DMS79 (cell line): Measurements from ENCODE around the gene MAP3K5.
A peak's percentile ranks its signal among the peaks of the same experiment; 100 is the strongest.

Experiments
- DNase-seq: peaks from one replicate; lab custom pipeline; 2025; lab: John Stamatoyannopoulos, UW

Gene MAP3K5

DNA sequence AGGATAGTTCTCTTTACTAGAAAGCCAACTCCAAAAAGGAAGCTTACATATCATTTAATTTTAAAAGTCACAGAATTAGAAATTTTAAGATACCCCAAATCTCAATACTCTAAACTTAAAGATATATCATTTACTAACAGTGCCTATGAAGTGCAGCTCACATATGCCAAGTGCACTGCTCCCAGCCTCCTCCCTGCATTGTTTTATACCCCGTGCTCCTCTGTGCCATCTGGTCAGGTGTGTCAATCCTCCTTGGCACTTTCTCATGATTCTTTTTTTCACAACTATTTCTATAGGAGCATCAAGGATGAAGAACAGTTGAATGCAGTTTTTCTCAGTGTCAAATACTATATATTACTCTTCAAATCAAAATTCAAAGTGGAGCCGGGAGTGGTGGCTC, 250.9 kb downstream of the MAP3K5 start:
- DNase-seq: no peak

DNA sequence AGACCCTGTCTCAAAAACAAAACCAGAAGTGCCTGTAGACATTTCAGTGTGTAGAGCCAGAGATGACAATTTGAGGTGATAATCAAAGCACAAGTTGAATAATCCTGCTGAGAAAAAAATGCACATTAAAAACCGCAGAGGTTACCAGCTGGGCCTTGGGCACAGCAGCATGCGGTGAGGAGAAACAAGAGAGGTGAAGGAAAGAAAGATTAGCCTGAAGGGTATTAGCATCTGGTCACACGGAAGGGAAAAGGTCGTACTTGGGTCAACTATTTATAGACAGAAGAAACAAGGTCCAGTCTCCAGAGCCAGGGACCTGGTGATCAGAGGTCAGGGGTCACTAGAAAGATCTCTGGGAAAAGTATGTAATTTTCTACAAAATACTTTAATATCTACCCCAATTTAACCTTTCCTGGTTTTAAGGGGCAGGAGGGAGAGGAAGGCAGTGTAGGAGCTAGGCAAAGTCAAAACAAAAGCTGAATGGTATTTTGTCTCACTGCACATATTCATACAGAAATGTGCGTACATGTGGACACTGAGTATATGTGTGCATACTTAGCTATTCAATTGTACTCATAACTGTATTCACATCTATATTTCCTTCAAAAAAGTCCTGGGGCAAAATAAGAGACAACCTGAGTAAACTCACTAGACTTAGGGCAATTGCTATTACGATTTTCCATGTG, 252.2 kb downstream of the MAP3K5 start:
- no peak for DNase-seq

DNA sequence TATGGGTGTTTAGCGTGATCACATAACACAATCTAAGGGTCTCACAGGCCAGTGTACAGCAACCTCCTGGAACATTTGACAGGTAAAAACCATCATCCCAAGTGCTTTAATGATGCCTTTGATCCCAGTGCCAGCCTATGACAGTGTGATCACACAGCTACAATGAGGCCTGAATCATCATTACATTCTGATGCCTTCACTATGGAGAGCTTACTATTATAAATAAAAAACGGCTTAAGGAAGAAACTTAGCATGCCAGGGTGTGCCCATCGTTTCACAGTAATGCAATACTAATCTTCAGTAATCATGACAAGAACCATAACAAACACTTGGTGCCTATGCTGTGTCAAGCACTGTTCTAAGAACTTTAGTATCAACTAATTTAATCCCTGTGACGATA, 253.4 kb downstream of the MAP3K5 start:
- DNase-seq: no peak

DNA sequence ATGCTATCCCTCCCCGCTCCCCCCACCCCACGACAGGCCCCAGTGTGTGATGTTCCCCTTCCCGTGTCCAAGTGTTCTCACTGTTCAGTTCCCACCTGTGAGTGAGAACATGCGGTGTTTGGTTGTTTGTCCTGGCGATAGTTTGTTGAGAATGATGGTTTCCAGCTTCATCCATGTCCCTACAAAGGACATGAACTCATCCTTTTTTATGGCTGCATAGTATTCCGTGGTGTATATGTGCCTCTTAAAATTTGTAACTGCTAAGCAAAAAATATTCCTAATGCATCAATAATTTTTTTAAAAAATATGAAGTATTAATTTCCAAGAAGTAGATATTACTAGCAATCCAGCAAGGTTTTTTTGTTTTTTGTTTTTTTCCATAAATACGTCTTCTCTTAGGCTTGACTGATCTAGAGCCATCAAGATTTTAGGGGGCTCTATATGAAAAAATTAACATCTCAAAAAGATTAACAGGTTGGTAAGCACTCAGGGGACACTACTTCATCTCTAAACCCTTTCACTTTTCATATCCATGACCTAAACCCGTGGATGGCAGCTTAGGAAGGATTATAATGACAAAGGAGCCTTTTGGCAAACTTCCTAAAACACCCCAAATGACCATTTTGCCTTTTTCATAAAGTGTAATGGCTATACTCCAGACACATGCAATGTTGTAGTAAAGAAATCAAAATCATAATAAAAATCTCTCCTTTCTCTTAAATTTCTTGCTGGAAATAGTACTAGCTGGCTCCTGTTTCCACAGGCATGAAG, 256.2 kb downstream of the MAP3K5 start:
- no peak for DNase-seq

DNA sequence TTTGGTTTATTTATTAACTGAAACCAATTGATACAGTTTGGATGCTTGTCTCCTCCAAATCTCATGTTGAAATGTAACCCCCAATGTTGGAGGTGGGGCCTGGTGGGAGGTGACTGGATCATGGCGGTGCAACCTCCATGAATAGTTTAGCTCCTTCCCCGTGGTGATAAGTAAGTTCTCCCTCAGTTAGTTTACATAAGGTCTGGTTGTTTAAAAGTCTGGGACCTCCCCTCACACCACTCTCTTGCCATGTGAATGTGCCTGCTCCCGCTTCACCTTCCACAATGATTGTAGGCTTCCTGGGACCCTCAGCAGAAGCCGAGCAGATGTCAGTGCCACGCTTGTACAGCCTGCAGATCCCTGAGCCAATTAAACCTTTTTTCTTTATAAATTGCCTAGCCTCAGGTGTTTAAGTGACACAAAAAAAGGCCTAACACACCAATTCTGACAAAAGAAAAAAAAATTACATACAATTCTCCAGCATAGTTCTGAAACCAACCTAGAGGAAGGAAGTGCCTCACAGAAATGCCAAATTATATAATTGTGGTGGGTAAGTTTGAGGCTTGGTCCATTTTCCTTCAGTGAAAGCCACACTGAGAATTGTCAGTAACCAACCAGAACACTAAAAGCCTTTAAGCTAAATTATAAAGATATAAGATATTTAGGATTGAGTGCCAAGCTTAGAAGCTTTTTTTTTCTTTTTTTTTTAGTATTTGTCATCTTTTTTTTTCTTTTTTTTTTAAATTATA, 257.1 kb downstream of the MAP3K5 start:
- no peak for DNase-seq

DNA sequence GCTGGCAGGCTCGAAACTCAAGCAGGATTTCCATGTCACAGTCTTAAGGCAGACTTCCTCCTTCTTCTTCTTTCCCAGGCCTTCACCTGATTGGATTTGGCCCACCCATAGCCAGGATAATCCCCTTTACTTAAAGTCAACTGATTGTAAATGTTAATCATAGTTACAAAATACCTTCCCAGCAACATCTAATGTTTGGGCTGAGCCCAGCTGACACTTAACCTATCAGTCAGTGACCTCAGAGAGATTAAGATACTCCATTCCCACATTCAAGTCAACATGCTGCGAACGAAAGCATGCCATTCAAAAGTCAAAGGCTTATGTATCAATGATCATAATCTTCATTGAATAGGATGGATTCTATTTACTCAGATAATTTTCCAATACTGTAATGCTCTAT, 258.0 kb downstream of the MAP3K5 start:
- DNase-seq: no peak

DNA sequence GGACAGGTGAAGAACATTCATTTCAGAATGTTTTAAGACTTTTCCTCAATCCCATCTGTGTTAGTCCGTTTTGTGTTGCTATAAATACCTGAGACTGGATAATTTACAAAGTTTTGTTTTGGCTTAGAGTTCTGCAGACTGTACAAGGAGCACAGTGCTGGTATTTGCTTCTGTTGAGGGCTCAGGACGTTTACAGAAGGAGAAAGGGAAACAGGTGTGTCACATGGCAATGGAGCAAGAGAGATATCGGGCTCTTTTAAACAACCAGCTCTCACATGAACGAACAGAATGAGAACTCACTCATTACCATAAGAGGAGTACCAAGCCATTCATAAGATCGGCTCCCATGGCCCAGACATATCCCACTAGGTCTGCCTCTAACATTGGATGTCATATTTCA, 258.8 kb downstream of the MAP3K5 start:
- no peak for DNase-seq

DNA sequence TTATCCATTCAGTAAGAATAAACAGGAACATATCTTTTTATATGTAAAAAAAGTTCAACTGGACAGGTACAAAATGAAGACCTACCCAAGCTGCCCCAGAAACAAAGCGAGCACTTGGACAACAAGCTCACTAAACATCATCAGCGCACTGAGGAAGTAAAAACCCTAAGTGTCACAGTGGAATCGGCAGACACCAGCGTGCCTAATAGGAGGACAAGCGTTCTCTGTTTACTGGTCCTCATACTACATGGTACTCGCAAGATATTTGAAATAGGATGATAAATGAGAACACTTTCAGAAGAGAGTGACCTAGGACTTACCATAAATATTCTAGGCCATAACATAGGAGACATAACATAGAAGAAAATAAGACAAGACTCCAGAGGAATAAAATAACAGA, 260.2 kb downstream of the MAP3K5 start:
- no peak for DNase-seq

DNA sequence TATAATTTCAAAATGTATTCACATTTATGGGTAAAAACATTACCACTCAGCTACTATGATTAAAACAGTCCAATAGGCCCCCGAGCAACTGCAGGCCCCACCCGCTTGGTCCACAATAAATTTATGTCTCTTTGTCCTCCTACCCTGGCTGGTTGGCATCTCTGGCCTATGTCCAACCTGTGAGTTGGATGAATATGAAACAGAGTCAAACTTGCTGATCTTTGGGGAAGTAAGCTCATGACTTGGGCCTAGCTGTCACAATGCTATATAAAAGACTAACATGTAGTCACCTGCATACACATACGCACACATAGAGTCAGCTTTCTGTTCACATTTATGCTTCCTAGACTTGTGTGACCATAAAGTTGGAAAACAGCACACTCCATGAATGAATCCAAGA, 262.6 kb downstream of the MAP3K5 start:
- DNase-seq: no peak

DNA sequence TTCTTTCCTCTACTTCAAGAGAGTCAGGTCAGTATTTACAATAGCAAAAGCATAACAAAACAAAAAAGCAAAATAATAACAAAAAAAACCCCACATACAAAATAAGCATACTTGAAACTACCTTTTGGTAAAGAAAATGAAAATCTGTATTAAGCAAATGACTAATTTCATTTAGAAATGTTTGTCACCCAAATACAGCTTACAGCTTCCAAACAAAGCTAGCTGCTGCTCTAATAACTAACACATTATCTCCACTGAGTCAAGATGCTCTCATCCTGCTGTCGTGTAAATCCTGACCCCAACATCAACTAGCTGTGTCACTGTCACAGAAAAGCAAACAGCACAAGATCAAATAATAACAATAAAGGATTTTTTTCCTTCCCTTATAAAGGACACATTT, 263.8 kb downstream of the MAP3K5 start:
- no peak for DNase-seq

DNA sequence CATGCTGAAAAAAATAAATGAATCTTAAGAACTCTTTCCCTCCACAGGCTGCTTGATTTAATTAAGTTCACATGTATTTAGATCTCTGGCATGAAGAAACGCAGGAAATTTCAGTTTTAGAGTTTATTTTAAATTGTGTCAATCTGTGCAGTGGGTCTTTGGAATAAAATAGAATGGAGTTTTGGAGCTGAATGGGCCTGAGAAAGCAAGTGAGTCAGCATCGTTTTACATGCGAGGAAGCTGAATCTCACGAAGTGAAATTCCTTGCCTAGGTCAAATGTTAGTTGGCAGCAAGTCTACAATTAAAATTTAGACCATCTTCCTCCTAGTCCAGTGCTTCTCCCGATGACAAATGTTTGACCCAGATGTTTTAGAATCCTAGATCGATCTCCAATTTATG, 264.4 kb downstream of the MAP3K5 start:
- no peak for DNase-seq

DNA sequence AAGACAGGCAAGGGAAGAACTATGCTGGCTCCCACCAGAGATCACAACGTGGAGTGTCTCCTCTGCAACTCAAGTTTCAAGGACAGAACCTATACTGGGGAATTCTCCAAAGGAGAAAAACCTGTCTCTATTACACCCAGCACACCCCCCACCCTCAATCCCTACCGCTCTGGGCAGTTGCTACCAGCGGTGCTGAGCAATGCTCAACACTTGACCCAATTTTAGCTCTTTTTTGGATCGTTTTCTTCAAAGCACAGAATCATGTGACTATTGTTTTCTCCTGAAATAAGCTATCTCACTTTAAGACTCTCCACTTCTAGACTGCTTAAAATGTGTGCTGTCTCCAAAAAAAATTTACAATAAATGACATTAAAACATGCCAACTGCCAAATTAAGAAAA, 265.3 kb downstream of the MAP3K5 start:
- no peak for DNase-seq

DNA sequence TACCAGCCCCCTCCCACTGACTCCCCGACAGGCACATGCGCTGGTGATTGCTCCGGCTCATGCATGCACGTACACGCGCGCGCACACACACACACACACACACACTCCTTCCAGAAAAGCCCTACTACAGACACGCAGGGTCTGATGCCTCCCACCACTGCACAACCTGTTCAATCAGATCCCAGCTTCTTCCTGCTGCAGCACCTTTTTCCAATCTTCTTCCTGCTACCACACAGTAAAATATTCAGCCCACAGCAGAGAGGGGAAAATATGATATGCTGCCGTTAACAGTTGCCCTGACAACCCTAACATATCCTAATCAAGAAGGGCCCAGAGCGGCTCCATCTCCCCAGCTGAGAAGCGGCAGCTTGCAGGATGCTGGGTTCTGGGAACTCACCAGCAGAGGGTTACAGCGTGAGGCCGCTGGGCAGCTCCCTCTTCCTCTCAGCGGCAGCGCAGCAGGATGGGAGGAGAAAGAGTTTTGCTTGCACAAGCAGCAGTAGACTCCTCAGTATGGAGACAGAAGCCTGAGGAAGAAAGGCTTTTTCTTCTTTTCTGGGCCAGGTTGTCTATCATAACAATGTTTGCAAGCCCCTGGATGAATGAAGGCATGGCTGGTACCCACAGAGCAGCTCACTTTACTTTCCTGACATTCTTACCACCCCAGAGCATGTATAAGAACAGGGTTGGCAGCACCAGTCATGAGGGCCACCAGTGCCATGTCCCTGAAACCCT, 265.9 kb downstream of the MAP3K5 start:
- DNase-seq: peak; percentile 39

DNA sequence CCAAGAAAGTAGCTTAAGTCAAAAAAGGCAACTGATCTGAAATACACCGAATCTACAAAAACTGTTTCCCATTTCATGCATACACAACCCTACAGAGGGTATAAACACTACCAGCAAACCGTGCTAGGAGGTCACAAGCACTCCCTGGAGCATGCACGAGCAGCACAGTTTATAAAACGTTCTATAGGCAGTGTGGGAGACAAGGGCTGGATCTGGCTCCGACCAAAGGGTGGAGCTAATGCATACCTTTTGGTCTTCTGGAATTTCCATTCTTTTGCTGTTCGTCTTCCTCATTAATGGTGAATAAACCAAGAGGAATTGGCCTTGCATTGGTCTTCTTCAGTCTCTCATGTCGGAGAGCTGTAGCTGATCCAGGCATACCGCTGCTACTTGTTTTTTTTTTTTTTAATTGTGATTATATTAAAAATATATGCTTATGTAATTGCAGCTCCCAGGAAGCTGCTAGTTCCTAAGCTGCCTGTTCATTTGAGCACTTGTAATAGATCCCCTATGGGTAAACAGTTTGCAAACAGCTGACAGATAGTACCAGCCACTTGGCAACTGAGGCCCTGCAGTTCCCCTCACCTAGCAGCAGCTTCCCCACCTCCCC, 266.6 kb downstream of the MAP3K5 start:
- no peak for DNase-seq

DNA sequence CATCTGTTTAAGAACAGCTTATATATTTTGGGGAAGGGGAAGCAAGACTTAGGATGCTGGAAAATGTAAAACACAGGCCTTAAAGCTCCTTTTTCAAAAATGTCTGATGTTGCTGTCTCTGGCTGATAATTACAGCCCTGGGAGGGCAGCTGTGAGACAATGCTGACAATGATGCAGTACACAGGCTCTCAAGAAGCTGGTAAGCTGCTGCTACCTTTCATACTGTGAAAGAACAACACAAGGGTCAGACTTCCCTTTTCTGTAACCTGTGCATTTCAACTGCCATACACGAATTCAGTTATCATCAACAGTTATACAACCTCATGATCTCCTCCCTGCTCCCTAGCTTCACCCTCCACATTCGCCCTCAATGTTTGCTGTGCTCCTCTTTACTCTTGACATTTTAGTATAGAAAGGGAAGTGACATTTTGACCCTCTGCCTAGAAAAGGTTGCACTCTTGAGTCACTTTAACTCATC, 267.3 kb downstream of the MAP3K5 start:
- no peak for DNase-seq

DNA sequence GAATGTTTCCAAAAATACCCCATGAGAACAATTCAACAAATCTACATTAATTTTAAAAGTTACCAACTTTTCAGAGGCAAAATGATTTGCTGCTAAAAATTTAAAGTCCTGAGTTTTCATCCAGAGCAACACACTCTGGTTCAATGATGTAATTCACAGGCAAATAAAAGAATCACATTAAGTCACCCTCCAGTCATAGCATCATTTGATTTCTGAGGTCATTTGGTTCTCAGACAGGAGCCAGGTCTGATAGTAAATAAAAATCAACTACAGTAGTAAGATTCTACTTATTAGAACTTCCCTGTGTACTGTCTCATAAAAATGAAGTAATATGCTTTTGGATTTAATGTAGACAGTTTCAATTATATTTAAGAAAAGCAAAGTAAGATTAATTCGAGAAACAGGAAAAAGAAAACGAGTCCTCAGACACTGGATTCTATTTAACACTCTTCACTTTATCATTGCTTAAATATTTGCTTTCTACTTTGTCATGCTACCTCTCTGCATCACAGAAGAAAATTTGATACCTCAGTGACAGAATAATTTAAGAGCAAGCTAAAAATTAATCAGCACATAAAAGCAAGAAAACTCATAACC, 267.8 kb downstream of the MAP3K5 start:
- no peak for DNase-seq

DNA sequence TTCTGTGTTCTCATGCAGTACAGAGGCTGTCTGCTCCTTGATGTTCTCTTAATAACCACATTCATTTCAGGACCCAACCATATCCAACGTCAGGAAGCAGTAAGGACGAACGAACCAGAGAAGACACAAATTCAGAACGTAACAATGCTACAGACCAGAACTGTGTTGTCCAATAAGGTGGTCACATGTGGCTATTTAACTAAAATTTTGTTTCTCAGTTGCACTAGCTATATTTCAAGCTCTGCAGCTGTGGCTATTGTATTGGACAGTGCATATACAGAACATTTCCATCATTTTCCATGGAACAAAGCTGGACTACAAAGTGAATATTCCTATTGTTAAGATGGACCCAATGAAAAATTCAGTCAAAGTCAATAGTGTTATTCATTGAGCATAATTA, 269.1 kb downstream of the MAP3K5 start:
- no peak for DNase-seq

DNA sequence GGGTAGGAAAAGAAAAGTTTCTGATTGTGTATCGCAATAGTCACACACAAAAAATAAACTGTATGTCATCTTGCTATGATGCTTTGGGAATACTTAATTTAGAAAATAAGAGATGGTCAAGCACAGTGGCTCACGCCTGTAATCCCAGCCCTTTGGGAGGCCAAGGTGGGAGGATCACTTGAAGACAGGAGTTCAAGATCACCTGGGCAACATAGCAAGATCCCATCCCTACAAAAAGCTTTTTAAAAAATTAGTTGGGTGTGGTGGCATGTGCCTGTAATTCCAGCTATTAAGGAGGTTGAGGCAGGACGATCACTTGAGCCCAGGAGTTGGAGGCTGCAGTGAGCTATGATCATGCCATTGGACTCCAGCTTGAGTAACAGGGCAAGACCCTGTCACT, 269.6 kb downstream of the MAP3K5 start:
- DNase-seq: no peak

DNA sequence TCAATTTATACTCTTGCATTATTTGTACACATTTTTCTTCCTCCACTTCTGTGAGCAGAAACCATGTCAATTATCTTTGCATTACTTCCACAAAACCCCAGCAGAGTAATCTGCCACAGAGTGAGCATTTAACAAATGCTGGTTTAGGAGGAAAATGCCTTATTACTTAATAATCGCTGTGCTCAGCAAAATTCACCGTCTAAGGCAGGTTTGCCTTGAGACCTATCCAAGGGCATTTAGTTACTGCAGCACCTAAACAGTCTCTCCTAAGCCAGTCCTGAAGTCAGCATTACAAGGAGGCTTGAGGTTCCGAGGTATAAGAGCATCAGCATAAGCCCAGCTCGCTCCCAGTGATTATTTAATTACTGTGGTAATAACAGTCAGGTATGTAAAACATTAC, 270.4 kb downstream of the MAP3K5 start:
- DNase-seq: no peak

DNA sequence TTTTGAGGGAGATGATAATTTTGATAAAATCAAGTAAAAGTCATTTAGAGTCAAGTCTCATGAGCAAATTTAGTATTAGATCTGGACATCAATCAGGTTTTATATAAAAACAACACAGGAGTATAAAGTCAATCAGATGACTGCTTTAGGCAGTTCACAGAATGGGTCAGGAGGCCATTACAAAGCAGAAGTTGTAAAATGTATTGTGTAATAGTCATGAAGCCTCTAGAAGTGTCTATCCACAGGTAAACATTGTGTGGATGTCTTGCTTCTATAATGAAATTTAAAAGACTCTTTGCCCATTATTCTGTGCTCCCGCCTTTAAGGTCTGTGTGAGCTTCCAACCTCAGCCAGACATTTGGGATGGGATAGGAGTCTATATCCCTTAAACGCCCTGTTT, 270.9 kb downstream of the MAP3K5 start:
- DNase-seq: no peak

DNA sequence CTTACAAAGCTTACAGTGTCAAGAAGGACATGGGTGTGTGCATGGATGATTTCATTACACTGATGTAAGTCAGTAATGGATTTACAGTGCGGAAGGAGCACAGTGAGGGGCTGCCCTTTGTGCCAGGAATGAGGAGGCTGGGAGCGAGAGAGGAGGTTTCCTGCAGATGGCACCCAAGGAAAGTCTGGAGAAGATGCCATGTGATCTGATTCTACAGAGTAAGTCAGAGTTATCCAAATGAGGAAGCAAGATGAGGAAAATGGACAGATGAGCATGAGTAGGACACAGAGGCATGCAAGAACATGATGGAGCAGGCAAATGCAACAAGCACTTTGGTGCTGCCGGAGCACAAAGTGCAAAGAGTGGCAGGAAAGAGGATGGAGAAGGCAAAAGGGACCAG, 271.8 kb downstream of the MAP3K5 start:
- DNase-seq: no peak

DNA sequence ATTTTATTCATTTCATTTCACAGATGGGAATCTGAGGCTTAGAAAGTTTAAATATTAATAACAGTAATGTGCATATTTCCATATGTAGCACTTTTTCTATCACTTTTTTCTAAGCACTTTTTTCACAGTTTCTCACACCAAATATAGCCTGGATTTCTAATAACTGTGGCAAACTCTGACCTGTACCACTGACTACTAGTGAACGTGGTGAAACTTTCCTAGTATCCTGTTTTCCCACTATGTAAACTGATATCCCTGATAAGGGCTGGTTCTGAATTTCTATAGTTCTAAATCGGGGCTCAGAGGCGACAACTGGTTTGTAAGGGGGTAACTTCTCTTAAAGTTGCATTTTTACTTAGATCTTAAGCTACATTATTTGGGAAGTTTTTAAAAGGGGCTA, 274.7 kb downstream of the MAP3K5 start:
- DNase-seq: no peak
